HG03060 (cell line): ENCODE data around the gene TMOD1.
"Not testable (repeated sequence)": the region's sequence is repeated elsewhere in the genome, so short reads cannot be mapped to it uniquely, and the experiment has no call there.

ENCODE experiments used
- ATAC-seq: cut with Tn5 transposase; IDR thresholded peaks from one replicate; pipeline ENCODE4 v1.9.1; 2021; ENCODE audit warnings: low read depth, moderate number of reproducible peaks; ENCODE audit not compliant: unreplicated experiment

TMOD1 gene

GRCh38 chr9:97563458-97564135 lies 62.1 kb downstream of the TMOD1 start:
- no peak for ATAC-seq

- no peak for ATAC-seq
Measured at GRCh38 chr9:97564291-97565175, 63.1 kb downstream of the TMOD1 start.

GRCh38 chr9:97565262-97565661 lies 63.8 kb downstream of the TMOD1 start:
- ATAC-seq = no peak

- ATAC-seq = no peak
Measured at GRCh38 chr9:97567182-97567893, 65.9 kb downstream of the TMOD1 start.

- no peak for ATAC-seq
Measured at GRCh38 chr9:97567894-97568202, 66.4 kb downstream of the TMOD1 start.

GRCh38 chr9:97568461-97569275 lies 67.2 kb downstream of the TMOD1 start:
- no peak for ATAC-seq

- no peak for ATAC-seq
Measured at GRCh38 chr9:97570899-97571298, 69.4 kb downstream of the TMOD1 start.

- ATAC-seq = no peak
Measured at GRCh38 chr9:97571664-97572063, 70.2 kb downstream of the TMOD1 start.

- no peak for ATAC-seq
Measured at GRCh38 chr9:97572196-97572891, 70.9 kb downstream of the TMOD1 start.

- no peak for ATAC-seq
Measured at GRCh38 chr9:97572892-97573365, 71.5 kb downstream of the TMOD1 start.

- no peak for ATAC-seq
Measured at GRCh38 chr9:97573482-97574073, 72.1 kb downstream of the TMOD1 start.

GRCh38 chr9:97574101-97574571 lies 72.7 kb downstream of the TMOD1 start:
- not testable (repeated sequence) for ATAC-seq

- ATAC-seq = not testable (repeated sequence)
Measured at GRCh38 chr9:97574921-97575672, 73.6 kb downstream of the TMOD1 start.

GRCh38 chr9:97575673-97576200 lies 74.3 kb downstream of the TMOD1 start:
- no peak for ATAC-seq

- no peak for ATAC-seq
Measured at GRCh38 chr9:97577051-97577450, 75.6 kb downstream of the TMOD1 start.

GRCh38 chr9:97578846-97579245 lies 77.4 kb downstream of the TMOD1 start:
- no peak for ATAC-seq

GRCh38 chr9:97579914-97580313 lies 78.4 kb downstream of the TMOD1 start:
- no peak for ATAC-seq

- not testable (repeated sequence) for ATAC-seq
Measured at GRCh38 chr9:97581590-97581989, 80.1 kb downstream of the TMOD1 start.
